PC-9 (cell line): Measurements from ENCODE around the gene CC2D2A. TPM values are rescaled to one million over a fixed set of nuclear protein-coding genes. Genes with fewer than 3 reads are reported as not detected.

Experiments
- BruUV-seq: library from RNA; stranded (reverse); fragments of 400-500 nt; replicated peaks from 2 replicates; lab custom pipeline; 2021; lab: Mats Ljungman, UMichigan
- CTCF ChIA-PET: fragments of 300-600 bp; sonication (Branson Sonifier 250); formaldehyde crosslinking; loops from one replicate; lab custom pipeline; 2022; ENCODE audit warnings: antibody characterized with exemption; lab: Charles Lee
- POLR2A ChIA-PET: fragments of 300-600 bp; sonication (Branson Sonifier 250); formaldehyde crosslinking; loops from one replicate; lab custom pipeline; 2022; ENCODE audit warnings: antibody characterized with exemption; ENCODE audit not compliant: unreplicated experiment; lab: Charles Lee
- DNase-seq, 2 experiments: peaks; one replicate each; pipeline versions ENCODE4 v3.0.0 to v3.0.0-alpha.2; 2015 to 2022; ENCODE audit warnings: mixed read lengths in 1 of 2
- H2AFZ ChIP-seq: fragments of 200-600 bp; sonication (generic); 2 replicates; pipeline ENCODE4 v1.8.1; 2017; ENCODE audit warnings: antibody characterized with exemption
- H3F3A ChIP-seq: fragments of 200-600 bp; sonication (generic); 2 replicates; pipeline ENCODE4 v1.8.1; 2017; ENCODE audit warnings: antibody characterized with exemption, mild to moderate bottlenecking, low read depth; ENCODE audit not compliant: insufficient read depth
- H3K27ac ChIP-seq: fragments of 200-600 bp; sonication (generic); 2 replicates; pipeline ENCODE4 v1.6.1; 2016; ENCODE audit warnings: mixed run types
- H3K27me3 ChIP-seq: fragments of 200-600 bp; sonication (generic); 2 replicates; pipeline ENCODE4 v1.6.1; 2016; ENCODE audit warnings: low read depth, mixed run types; ENCODE audit not compliant: insufficient read depth
- H3K36me3 ChIP-seq: fragments of 200-600 bp; sonication (generic); 2 replicates; pipeline ENCODE4 v1.6.1; 2016; ENCODE audit warnings: low read depth, mixed run types
- H3K4me1 ChIP-seq: fragments of 200-600 bp; sonication (generic); replicated peaks from 2 replicates; pipeline ENCODE4 v1.6.1; 2016; ENCODE audit warnings: mixed run types; ENCODE audit not compliant: insufficient read depth
- H3K4me2 ChIP-seq: fragments of 200-600 bp; sonication (generic); 2 replicates; pipeline ENCODE4 v1.6.1; 2017; ENCODE audit warnings: mixed run types
- H3K4me3 ChIP-seq: fragments of 200-600 bp; sonication (generic); 2 replicates; pipeline ENCODE4 v1.6.1; 2016; ENCODE audit warnings: mixed run types
- H3K79me2 ChIP-seq: fragments of 200-600 bp; sonication (generic); 2 replicates; pipeline ENCODE4 v1.6.1; 2017; ENCODE audit warnings: low read depth, mixed run types
- H3K9me2 ChIP-seq: fragments of 200-600 bp; sonication (generic); 2 replicates; pipeline ENCODE4 v1.8.1; 2017; ENCODE audit warnings: mild to moderate bottlenecking; ENCODE audit not compliant: insufficient read depth
- H3K9me3 ChIP-seq: fragments of 200-600 bp; sonication (generic); 2 replicates; pipeline ENCODE4 v1.8.1; 2016; ENCODE audit warnings: low read depth; ENCODE audit not compliant: insufficient read depth
- H4K20me1 ChIP-seq: fragments of 200-600 bp; sonication (generic); 2 replicates; pipeline ENCODE4 v1.8.1; 2017; ENCODE audit not compliant: insufficient read depth
- EZH2 ChIP-seq: fragments of 200-600 bp; sonication (generic); IDR thresholded peaks from 2 replicates; pipeline ENCODE4 v1.8.0; 2017; ENCODE audit warnings: antibody characterized with exemption, low read depth
- intact Hi-C: fragments of 100-400 bp; cut with micrococcal nuclease; formaldehyde crosslinking; loops from one replicate; pipeline ENCODE4 v1.10.0; 2022; ENCODE audit not compliant: unreplicated experiment
- total RNA-seq: library from RNA; stranded (reverse); gene quantifications from 2 replicates; pipeline ENCODE4 v1.2.3, GENCODE V29; 2021
- TF ChIP-seq, protein P1 (sequence below): fragments of 200-600 bp; sonication (generic); conservative IDR thresholded peaks from 2 replicates; pipeline ENCODE4 v1.6.1; 2017; ENCODE audit warnings: mixed run types, antibody characterized with exemption, mild to moderate bottlenecking, moderate library complexity

The CC2D2A gene
- total RNA-seq, 1 experiment from 2014 or later = 6.9 TPM

- Histone ChIP-seq H3K27ac (no peak overlapping the region), H3F3A (no peaks in the 10 kb centered on the region), H4K20me1 (no peaks in the 10 kb centered on the region), H3K36me3 (no peaks in the 10 kb centered on the region), H3K4me1 (no peaks in the 10 kb centered on the region), H2AFZ (no peak overlapping the region), H3K27me3 (no peaks in the 10 kb centered on the region), H3K4me2 (no peak overlapping the region), H3K9me2 (no peaks in the 10 kb centered on the region), H3K9me3 (no peaks in the 10 kb centered on the region), H3K4me3 (no peak overlapping the region), H3K79me2 (no peaks in the 10 kb centered on the region)
- DNase-seq = no peak
- intact Hi-C loops = no loop called here
- POLR2A ChIA-PET = no interaction called here
- no TSS peak for BruUV-seq
- CTCF ChIA-PET = no interaction called here
- TF ChIP-seq EZH2 = no peak
- TF ChIP-seq, protein P1, sequence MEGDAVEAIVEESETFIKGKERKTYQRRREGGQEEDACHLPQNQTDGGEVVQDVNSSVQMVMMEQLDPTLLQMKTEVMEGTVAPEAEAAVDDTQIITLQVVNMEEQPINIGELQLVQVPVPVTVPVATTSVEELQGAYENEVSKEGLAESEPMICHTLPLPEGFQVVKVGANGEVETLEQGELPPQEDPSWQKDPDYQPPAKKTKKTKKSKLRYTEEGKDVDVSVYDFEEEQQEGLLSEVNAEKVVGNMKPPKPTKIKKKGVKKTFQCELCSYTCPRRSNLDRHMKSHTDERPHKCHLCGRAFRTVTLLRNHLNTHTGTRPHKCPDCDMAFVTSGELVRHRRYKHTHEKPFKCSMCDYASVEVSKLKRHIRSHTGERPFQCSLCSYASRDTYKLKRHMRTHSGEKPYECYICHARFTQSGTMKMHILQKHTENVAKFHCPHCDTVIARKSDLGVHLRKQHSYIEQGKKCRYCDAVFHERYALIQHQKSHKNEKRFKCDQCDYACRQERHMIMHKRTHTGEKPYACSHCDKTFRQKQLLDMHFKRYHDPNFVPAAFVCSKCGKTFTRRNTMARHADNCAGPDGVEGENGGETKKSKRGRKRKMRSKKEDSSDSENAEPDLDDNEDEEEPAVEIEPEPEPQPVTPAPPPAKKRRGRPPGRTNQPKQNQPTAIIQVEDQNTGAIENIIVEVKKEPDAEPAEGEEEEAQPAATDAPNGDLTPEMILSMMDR = no peak
These were observed 92.9 kb downstream of the CC2D2A start for GRCh38 chr4:15562623-15563022.

GRCh38 chr4:15563871-15564270, 94.2 kb downstream of the CC2D2A start:
- TF ChIP-seq, protein P1 = no peak
- TF ChIP-seq EZH2 = no peak
- no peak overlapping the region for H3K4me3 ChIP-seq
- H3K36me3 ChIP-seq = no peaks in the 10 kb centered on the region
- intact Hi-C loops = no loop called here
- no peak for DNase-seq
- H3K27me3 ChIP-seq = no peaks in the 10 kb centered on the region
- no peaks in the 10 kb centered on the region for H3K9me3 ChIP-seq
- BruUV-seq = no TSS peak
- H3K79me2 ChIP-seq = no peaks in the 10 kb centered on the region
- no peaks in the 10 kb centered on the region for H4K20me1 ChIP-seq
- H3K4me2 ChIP-seq = no peak overlapping the region
- H3K27ac ChIP-seq = no peak overlapping the region
- POLR2A ChIA-PET = no interaction called here
- H3K9me2 ChIP-seq = no peaks in the 10 kb centered on the region
- no peak overlapping the region for H2AFZ ChIP-seq
- CTCF ChIA-PET = interaction anchor here (0.6 kb wide), 1 partner anchor 162 kb away, joined by 5 read pairs; no protein-coding TSS in a partner anchor
- H3K4me1 ChIP-seq = no peaks in the 10 kb centered on the region
- H3F3A ChIP-seq = no peaks in the 10 kb centered on the region

- H3K27ac ChIP-seq = no peak overlapping the region
- H3K9me2 ChIP-seq = no peaks in the 10 kb centered on the region
- no peaks in the 10 kb centered on the region for H3K36me3 ChIP-seq
- H3K4me2 ChIP-seq = no peak overlapping the region
- H3K9me3 ChIP-seq = no peaks in the 10 kb centered on the region
- TF ChIP-seq, protein P1 = no peak
- no peak for TF ChIP-seq EZH2
- H3K79me2 ChIP-seq = no peaks in the 10 kb centered on the region
- DNase-seq = no peak
- no peaks in the 10 kb centered on the region for H4K20me1 ChIP-seq
- CTCF ChIA-PET = no interaction called here
- H2AFZ ChIP-seq = no peak overlapping the region
- H3F3A ChIP-seq = no peaks in the 10 kb centered on the region
- no peak overlapping the region for H3K4me3 ChIP-seq
- H3K27me3 ChIP-seq = no peaks in the 10 kb centered on the region
- BruUV-seq = no TSS peak
- H3K4me1 ChIP-seq = no peaks in the 10 kb centered on the region
- intact Hi-C loops = no loop called here
- POLR2A ChIA-PET = no interaction called here
These were observed 99.1 kb downstream of the CC2D2A start for GRCh38 chr4:15568821-15569220.
